ENCODE results near the gene SYT6. TPM values are rescaled to one million over a fixed set of nuclear protein-coding genes. Genes with fewer than 3 reads are reported as not detected.

The SYT6 gene
- total RNA-seq, 1 experiment from 2014 or later, result 77.2 TPM

DNA sequence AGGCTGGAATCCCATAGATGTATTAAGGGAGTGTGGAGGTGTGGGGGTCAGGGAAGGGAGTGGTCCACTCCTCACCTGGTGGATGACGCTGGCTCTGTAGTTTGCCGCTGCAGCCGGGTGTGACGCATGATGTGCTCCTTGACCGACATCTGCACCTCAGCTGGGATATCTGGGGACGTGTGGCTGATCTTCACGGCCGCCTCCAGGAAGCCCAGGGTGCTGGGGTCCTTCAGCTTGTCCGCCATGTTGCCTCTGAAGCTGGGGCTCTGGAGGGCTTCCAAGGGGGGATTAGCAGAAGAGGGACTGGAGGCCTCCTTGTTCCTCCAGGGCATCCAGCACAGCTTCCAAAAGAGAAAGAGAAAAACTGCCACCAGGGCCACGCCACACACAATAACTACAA is 14.1 kb downstream of the SYT6 start:
- Histone ChIP-seq H3K9ac (ENCODE audit: extremely low read depth, insufficient read length, low read length) (no peak overlapping the region), H3K9me3 (ENCODE audit: control insufficient read depth, low read depth, low read length) (no peaks in the 10 kb centered on the region), H3K23ac (ENCODE audit: insufficient read length, low read depth, low read length) (no peak overlapping the region), H3K79me1 (ENCODE audit: insufficient read depth, low read depth, low read length, poor library complexity, severe bottlenecking) (no peaks in the 10 kb centered on the region), H2BK12ac (ENCODE audit: insufficient read length, low read depth, low read length) (no peak overlapping the region), H2BK120ac (ENCODE audit: low read depth, low read length, poor library complexity, severe bottlenecking) (no peak overlapping the region), H2BK20ac (ENCODE audit: low read depth, low read length, poor library complexity, severe bottlenecking) (no peak overlapping the region), H4K8ac (replicated peaks; ENCODE audit: insufficient read length, low read depth, low read length) (no peak overlapping the region), H3K56ac (ENCODE audit: insufficient read length, low read depth, low read length) (no peak overlapping the region), H2BK15ac (ENCODE audit: low read depth, low read length) (no peak overlapping the region), H3T11ph (ENCODE audit: low read length) (no peak overlapping the region), H3K27ac (ENCODE audit: insufficient read length, low read depth, low read length) (no peak overlapping the region), H4K91ac (ENCODE audit: insufficient read length, low read depth, low read length) (no peak overlapping the region), H2AFZ (ENCODE audit: low read length) (no peak overlapping the region), H3K4ac (ENCODE audit: low read depth, low read length) (no peak overlapping the region), H3K14ac (ENCODE audit: insufficient read depth, low read length) (no peak overlapping the region), H2BK5ac (ENCODE audit: insufficient read length, low read length) (no peak overlapping the region), H3K23me2 (ENCODE audit: insufficient read length, low read depth, low read length, poor library complexity, severe bottlenecking) (no peaks in the 10 kb centered on the region), H2AK5ac (ENCODE audit: insufficient read length, low read length) (no peak overlapping the region), H3K4me2 (ENCODE audit: insufficient read depth, insufficient read length, low read length) (no peak overlapping the region), H3K79me2 (ENCODE audit: insufficient read depth, low read length) (peaks cover 1% of the 10 kb centered on the region; the same call in 1 of the 2 replicates), H4K5ac (ENCODE audit: insufficient read length, low read depth, low read length) (no peak overlapping the region), H3K18ac (ENCODE audit: insufficient read length, low read depth, low read length) (no peak overlapping the region), H3K27me3 (ENCODE audit: insufficient read depth, low read length) (no peaks in the 10 kb centered on the region), H4K20me1 (ENCODE audit: control insufficient read depth, insufficient read depth, insufficient read length) (no peaks in the 10 kb centered on the region), H3K4me1 (ENCODE audit: insufficient read depth, low read length) (peaks cover under 1% of the 10 kb centered on the region; the same call in 1 of the 2 replicates)
- Mint-ChIP-seq H3K27me3 (ENCODE audit: low read depth) (no peaks in the 10 kb centered on the region), H3K27ac (peak overlapping the region in 2 of 3 experiments; percentile 47 to 61; a peak in 4 of 7 replicates), H3K36me3 (ENCODE audit: insufficient read depth in 1 of 3, low read depth in 3 of 3) (peaks cover 54 to 91% (median 83%) of the 10 kb centered on the region in 3 experiments; a peak in 6 of 7 replicates), H3K4me3 (no peak overlapping the region), H3K4me1 (peaks cover 48 to 55% of the 10 kb centered on the region in 2 experiments), H3K9me3 (no peaks in the 10 kb centered on the region)
- no peak for DNase-seq
- no CpG with 5 or more reads among the region's 10 CpGs for WGBS (ENCODE audit: extremely low coverage, insufficient read length, low lambda C conversion rate)
- TF ChIP-seq, protein P1, sequence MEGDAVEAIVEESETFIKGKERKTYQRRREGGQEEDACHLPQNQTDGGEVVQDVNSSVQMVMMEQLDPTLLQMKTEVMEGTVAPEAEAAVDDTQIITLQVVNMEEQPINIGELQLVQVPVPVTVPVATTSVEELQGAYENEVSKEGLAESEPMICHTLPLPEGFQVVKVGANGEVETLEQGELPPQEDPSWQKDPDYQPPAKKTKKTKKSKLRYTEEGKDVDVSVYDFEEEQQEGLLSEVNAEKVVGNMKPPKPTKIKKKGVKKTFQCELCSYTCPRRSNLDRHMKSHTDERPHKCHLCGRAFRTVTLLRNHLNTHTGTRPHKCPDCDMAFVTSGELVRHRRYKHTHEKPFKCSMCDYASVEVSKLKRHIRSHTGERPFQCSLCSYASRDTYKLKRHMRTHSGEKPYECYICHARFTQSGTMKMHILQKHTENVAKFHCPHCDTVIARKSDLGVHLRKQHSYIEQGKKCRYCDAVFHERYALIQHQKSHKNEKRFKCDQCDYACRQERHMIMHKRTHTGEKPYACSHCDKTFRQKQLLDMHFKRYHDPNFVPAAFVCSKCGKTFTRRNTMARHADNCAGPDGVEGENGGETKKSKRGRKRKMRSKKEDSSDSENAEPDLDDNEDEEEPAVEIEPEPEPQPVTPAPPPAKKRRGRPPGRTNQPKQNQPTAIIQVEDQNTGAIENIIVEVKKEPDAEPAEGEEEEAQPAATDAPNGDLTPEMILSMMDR (conservative IDR thresholded peaks at IDR 0.05), result no peak
